NCI-H128 (cell line): ENCODE data around the gene TGIF1.
"Not testable (repeated sequence)": the region's sequence is repeated elsewhere in the genome, so short reads cannot be mapped to it uniquely, and the experiment has no call there.

Experiments used
- DNase-seq: peaks from one replicate; lab custom pipeline; 2025; ENCODE audit not compliant: unreplicated experiment; lab: John Stamatoyannopoulos, UW

TGIF1 gene

DNA sequence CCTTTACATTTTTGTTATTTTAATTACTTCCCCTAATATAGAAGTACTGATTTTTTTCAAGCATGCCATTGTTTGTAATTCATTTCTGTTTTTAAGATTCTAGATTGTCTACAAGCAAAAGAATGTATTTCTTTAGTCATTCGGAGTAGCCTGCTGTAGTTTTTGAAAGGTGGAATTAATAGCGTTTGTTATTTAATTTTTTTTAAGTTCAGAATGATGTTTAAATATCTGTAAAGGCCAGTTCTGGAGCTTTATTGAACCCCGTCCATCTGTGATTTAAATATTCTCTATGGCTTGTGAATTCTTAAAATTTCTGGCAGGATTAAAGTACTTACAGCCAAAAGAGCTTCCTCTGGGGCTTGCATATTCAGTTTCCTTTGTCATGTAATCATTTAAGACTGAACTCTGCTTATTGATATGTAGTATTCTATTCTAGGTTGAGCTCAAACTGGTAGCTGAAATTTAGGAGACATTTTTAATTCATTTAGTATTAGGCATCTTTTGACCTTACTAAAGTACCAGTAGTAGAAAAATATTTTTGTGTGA is 5.2 kb downstream of the TGIF1 start:
- no peak for DNase-seq

DNA sequence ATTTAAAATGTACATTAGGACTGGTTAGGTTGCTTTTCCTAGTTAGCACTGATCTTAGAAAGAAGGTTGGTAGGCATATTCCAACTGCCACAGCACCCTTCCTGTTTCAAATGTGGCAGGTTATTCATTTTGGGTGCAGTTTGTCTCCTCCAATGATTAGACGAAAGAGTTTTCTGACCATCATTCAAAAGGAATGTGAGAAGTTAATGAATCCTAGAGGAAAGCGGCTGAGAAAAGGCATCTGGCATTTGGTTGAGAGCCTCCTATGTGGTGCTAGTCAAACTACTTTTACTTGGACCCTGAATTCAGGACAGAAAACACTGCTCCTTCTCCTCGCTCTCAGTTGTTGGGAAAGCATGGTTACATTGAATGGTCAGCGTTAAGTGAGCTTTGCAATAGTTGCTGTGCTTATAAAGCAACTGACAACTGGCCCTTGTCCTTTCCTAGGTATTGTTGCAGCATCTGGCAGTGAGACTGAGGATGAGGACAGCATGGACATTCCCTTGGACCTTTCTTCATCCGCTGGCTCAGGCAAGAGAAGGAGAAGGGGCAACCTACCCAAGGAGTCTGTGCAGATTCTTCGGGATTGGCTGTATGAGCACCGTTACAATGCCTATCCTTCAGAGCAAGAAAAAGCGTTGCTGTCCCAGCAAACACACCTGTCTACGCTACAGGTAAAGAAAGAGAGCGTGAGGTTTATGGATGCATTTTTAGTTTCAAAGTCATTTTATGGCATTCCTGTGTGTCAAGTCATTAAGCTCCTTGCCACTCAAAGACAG is 6.1 kb downstream of the TGIF1 start:
- DNase-seq = no peak

DNA sequence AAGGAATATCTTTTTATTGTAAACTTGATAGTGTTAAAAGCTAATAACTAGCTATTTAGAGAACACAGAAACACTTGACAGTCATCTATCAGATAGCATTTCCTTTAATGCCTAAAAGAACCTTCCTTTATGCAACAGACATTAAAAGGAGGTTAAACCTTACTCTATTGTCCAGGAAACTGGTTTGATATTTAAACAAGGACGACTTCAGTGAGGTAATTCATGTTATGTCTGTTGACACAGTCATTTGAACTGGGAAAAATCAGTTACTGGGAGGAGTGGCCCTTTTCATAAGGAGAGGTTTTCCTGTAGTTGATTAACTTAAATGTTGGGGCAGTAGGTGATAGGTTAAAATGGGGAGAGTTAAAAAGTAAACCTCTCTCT is 6.7 kb downstream of the TGIF1 start:
- no peak for DNase-seq

DNA sequence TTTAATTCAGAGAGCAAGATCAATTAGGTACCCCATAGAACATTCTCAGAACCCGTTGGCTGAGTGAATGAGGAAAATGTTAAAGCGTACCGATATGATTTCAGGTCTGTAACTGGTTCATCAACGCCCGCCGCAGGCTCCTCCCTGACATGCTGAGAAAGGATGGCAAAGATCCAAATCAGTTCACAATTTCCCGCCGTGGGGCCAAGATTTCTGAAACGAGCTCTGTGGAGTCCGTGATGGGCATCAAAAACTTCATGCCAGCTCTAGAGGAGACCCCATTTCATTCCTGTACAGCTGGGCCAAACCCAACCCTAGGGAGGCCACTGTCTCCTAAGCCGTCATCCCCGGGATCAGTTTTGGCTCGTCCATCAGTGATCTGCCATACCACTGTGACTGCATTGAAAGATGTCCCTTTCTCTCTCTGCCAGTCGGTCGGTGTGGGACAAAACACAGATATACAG is 7.3 kb downstream of the TGIF1 start:
- no peak for DNase-seq

DNA sequence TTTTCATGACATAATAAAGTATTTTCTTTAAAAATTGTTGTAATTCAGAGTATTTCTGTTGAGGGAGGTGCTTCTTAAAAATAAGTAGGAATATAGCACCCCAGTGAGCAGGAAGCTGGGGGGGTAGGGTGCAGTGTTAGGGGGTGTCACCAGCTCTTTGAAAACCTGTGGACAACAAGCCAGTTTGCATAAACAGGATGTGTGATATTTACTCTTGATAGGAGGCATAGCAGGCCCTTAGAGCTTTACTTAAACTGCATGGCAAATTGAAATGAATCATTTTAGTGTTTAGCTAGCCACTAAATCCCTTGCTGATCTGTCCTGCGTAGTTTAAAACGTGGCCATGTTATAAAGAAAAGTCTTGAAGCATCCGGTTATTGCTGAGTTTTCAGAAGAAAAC is 8.4 kb downstream of the TGIF1 start:
- DNase-seq = no peak

DNA sequence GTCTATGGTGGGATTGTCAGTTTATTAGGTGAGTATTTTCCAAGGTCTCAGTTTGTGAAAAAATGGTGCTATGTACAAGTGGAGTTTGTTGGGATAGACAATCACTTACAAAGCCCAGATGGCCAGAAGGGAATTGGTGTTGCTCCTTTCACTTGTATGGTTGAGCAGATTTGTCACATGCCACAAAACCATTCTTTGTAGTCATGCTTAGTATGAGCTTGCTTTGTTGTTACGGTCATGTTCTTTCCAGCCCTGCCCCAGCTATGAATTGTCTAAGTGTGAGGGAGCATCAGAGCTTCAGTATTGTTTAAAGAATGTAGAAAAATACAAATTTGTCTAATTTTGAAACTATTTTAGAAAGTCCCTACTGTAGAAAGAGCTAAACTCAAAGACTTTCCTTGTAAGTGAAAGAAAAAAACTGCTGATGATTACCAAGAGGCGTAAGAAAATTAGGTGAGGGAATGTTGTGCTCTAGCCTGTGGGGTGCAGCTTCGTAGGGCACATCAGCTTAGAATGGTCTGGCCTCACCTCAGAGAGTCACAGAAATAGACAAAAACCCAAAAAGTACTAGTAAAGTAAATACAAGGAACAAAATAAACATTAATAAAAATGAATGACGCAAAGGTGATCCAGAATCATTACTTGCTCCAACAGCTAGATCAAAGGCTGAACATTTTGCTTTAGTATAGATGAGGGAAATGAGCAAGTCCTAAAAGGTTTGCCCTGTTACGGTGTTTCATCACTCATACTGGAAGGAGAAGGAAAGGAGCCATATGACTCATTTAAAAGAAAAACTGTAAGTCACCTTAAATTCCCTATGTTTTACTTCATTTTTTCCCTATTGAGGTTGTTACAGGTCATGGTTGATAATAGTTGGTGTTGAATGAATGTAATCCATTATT is 9.2 kb downstream of the TGIF1 start:
- no peak for DNase-seq

DNA sequence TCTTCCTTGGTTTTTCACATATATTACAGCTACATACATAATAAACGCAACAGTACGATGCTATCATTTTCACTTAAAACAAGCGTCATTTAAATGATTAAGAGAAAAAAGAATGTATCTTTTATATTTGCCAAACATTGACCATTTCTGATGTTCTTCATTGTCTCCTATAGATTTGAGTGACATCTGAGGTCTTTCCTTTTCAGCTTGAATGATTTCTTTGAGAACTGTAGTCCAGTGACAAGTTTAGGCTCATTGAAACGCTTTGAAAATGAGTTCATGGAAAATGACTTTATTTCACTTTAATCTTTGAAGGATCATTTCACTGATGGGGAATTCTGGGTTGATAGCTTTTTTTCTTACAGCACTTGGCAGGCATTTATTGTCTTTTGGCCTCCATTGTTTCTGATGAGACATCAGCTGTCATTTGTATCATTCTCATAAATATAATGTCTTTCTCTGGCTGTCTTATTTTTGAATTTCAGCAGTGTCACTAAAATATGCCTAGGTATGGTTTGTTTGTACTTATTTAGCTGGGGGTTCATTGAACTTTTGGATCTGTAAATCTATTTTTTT is 10.9 kb downstream of the TGIF1 start:
- no peak for DNase-seq

DNA sequence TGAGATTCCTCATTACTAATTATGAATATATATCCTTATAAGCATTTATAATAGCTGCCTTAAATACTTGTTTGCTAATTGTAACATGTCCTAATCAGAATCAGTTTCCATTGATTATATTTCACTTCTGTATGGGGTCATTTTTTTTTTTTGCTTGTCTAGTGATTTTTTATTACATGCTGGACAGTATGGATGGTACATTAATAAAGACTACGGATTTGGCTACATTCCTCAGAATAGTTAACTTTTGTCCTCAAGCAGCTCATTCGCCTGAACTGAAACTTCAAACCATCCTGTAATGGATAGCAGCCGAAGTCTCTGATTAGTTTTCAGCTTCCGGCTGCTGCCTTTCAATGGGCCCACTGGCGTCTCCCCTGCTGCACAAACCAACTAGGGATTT is 11.7 kb downstream of the TGIF1 start:
- DNase-seq = no peak

DNA sequence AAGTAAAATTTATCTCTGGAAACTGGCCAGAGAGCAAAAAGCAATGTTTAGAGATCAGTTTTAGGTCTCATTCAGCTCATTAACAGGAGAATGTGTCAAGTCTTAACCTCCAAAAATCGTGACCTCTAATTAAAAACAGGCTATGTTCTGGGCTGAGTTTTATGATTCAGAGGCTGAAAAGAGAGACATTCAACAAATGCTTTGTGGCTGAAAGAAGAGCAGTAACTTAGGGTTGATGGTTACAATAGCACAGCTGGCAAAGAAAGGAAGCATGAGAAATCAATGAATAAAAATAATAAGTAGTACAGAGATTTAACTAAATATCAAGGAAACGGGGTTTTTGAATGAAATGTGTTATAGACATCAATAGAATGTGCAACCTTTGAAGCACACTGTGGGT is 13.1 kb downstream of the TGIF1 start:
- DNase-seq = no peak

DNA sequence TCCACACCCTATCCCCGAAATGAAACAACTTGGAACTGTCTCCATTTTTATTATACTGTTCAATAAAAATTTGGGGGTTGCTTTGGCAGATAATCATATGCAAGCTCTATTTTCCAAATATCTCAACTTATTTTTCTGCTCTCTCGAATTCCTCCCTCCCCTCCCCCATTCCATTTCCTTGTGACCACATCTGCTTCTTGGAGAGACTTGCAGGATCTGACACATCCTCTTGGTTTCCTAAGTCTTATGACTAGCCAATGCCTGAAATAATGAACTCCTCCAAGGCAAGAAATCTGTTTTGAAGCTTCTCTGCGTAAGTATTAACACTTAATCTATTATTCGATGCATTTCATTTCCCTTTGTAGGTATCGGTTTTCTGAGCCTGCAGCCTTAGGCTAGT is 16.1 kb downstream of the TGIF1 start:
- no peak for DNase-seq

DNA sequence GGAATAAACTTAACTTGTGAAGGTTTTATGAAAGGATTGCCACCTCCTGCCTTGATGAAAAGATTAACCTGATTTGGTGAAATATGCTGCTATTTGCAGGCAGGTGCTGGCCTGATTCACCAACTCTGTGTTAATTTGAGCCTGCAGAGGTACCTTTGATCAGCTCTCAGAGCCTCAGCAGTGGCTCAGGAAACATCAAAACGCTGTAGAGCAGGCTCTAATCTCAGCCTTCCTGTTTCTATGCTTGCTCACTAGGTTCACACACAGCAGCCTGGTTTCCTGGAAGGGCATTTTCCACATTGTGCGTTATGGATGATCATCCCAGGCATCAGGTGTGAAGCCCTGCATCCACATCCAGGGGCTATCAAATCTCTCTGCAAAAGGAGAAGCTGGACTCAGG is 16.9 kb downstream of the TGIF1 start:
- DNase-seq = no peak

DNA sequence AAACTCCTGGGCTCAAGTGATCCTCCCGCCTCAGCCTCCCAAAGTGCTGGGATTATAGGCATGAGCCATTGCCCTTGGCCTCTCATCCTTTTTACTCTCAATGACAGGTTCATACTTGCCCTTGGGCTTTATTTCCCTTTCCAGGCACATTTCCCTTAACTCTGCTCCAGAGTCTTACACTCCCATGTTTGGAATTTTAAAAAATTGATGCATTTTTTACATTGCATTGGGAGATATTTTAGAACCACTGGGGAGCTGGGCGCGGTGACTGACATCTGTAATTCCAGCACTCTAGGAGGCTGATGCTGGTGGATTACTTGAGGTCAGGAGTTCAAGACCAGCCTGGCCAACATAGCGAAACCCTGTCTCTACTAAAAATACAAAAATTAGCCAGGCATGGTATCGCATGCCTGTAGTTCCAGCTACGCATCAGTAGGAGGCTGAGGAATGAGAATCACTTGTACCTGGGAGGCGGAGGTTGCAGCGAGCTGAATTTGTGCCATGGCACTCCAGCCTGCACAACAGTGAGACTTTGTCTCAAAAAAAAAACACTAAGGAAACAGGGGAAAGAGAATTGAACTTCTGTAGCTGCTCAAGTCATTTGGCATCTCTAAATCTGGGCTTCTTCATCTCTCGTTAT is 18.2 kb downstream of the TGIF1 start:
- no peak for DNase-seq

DNA sequence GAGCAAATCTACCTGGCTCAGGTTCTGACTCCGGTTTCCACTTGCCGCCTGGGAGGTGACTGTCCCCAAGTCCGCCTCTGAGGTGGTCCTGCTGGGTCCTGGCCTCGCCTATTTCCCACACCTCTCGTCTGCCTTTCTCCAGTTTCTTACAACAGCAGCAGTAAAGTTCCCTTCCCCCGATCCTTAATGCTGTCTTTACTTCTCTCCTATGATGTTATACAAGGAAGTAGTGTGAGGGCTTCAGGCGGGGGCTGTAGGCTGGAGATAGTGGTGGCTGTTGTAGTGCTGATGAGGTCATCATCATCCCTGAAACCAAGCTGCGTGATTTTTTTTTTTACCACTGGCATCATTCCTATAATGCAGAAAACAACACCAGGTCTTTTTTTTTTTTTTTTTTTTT is 18.9 kb downstream of the TGIF1 start:
- DNase-seq = no peak

DNA sequence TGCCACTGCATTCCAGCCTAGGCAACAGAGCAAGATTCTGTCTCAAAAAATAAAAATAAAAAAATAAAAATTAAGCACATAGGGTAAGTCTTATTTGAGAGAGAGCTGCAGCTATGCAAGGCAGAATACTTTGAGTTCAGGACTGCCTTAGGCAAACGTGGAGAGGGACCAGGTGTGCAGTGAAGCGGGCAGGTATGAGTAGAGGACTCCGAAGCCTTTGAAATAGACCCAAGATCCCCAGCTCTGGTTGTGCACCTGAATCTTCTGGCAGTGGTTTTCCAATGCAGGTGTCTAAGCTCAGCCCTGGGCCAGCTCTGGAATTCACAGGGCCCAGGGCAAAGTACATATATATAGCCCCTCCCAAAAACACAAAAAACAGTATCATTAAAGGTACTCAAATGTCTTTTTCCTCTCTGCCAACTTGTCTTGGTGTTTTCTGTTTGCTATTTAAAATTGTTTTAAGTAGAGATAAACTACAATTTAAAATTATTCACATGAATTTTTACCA is 21.2 kb downstream of the TGIF1 start:
- DNase-seq = no peak

DNA sequence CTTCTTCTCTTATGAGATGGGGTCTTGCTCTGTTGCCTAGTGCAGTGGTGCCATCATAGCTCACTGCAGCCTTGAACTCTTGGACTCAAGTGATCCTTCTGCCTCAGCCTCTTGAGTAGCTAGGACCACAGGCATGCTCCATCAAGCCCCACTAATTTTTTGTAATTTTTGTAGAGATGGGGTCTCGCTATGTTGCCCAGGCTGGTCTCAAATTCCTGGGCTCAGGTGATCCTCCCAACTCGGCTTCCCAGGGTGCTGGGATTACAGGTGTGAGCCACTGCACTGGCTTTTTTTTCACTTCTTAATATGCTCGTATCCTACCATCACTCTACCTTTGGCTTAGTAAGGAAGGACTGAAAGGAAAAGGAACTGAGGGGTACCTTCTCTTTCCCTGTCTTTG is 22.1 kb downstream of the TGIF1 start:
- DNase-seq = not testable (repeated sequence)

DNA sequence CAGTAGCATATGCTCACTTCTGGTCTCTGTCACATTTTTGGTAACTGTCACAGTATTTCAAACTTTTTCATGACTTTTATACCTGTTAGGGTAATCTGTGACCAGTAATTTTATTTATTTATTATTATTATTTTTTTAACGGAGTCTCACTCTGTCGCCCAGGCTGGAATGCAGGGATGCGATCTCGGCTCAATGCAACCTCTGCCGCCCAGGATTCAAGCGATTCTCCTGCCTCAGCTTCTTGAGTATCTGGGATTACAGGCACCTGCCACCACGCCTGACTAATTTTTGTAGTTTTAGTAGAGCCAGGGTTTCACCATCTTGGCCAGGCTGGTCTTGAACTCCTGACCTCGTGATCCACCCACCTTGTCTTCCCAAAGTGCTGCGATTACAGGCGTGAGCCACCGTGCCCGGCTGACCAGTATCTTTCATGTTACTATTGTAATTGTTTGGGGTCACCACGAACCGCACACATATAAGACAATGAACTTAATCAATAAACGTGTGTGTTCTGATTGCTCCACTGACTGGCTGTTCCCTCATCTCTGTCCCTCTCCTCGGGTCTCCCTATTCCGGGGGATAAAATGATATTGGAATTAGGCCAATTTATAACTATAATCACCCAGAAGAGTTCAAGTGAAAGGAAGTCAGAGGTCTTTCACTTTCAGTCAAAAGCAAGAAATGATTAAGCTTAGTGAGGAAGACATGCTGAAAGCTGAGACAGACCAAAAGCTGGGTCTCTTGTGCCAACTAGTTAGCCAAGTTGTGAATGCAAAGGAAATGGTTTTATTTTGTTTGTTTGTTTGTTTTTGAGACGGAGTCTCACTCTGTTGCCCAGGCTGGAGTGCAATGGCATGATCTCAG is 22.9 kb downstream of the TGIF1 start:
- no peak for DNase-seq

DNA sequence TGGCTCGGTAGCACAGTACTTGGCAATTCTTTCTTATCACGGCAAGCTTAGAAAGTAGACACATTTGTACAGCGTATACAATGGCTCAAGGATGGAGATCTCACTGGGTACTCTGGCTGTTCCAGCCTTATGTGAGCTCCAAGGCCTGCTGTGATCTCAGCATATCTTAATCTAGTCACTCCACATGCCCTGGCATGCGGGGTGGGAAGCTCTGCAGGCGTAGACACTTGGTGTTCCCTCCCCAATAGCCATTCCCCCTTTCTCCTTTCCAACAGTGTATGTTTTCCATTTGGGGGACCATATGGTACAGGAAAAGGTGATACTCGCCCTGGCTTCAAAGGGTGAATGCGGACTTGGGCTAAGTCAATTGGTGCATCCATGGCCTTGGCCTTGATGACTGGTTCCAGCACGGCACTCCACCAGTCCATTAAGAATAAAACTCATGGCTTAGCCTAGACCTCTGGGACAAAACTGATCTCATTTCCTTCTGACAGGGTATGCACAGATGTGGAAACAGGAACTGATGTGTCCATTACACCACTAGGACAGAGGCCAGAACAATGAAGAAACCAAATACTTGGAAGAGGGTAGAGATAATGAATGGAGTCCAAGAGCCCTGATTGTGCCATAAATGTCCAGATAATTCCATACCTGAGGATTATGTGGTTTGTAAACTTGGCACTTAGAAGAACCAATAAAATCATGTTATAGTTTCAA is 28.4 kb downstream of the TGIF1 start:
- no peak for DNase-seq

DNA sequence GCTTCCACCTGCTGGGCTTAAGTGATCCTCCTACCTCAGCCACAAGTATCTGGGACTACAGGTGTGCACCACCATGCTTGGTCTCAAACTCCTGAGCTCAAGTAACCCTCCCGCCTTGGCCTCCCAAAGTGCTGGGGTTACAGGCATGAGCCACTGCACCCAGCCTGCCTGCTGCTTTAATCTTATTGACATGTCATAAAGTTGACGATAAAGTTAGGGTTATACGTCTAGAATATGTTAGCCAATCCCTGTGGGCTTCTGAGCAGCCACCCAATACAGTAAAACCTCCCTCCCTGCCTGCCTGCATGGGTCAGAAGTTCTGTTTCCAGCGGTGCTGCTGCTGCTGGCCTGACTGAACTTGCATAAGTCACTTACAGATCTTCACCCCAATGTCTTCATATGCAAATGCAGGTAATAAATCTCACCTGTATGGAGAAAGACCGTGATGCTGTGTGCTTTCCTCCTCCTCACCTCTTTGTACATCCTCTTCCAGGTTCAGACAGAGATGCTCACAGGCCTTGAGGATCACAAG is 30.1 kb downstream of the TGIF1 start:
- no peak for DNase-seq
